GM19438 (cell line): ENCODE data around the gene AFG1L.
"Not testable (repeated sequence)": the region's sequence is repeated elsewhere in the genome, so short reads cannot be mapped to it uniquely, and the experiment has no call there.

ENCODE experiments used
- ATAC-seq: cut with Tn5 transposase; IDR thresholded peaks from one replicate; pipeline ENCODE4 v1.9.1; 2021; ENCODE audit warnings: low read depth; ENCODE audit not compliant: unreplicated experiment

AFG1L gene

DNA sequence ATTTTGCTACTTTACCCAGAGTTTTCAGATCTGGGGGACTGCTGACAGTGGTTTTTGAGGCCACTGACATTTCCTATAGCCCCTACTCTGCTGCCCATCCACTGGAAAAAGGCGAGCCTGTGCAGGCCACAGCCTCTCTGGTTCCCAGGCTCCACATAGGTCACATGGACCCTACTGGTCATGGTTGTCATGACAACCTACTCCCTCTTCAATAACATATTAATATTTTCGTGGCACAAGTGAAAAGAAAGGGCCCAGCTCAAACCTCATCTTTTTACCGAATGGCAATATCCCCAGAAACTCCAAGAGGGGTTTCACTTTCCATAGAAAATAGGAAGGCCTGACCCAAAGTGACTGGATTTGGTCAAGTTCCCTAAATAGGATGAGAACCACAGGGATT lies 254.9 kb downstream of the AFG1L start:
- no peak for ATAC-seq

DNA sequence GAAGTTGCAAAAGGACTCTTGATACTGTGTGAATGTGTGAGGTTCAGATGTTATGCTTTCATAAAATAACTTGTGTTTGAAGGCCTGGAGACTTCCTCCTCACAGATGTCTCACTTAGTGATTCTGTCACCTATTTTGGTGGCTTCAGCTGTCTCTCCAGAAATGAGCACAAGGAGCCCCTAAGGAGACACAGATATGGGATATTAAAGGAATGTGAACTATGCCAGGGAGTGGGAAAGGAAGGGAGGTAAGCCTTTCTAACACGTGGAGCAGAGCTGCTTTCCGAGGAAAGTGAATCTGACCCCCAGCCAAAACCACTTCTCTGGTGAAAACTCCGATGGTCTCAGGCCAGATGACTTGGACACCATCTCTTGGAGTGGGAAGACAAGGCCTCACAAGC lies 255.4 kb downstream of the AFG1L start:
- ATAC-seq: no peak

- ATAC-seq: no peak
Measured at GRCh38 chr6:108555399-108556052, 260.7 kb downstream of the AFG1L start.

DNA sequence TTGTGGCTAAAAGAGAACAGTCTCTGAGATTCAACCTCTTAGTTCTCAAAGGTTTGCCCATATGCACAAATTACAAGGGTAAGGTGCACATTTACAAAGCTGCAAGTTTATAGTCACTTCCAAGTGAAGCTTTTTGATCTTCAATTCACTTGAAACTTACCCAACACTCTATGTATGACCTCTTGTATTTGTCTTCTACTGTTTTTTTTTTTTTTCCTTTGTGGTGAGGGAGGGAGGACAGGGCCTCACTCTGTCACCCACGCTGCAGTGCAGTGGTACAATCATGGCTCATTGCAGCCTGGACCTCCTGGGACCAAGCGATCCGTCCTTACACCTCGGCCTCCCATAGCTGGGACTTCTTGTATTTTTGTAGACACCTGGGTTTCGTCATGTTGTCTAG lies 261.4 kb downstream of the AFG1L start:
- no peak for ATAC-seq

GRCh38 chr6:108556866-108557493 lies 262.1 kb downstream of the AFG1L start:
- ATAC-seq: no peak

GRCh38 chr6:108557494-108558371 lies 262.9 kb downstream of the AFG1L start:
- no peak for ATAC-seq

GRCh38 chr6:108558372-108559096 lies 263.7 kb downstream of the AFG1L start:
- peak; percentile 47 for ATAC-seq

- ATAC-seq: peak; percentile 39
Measured at GRCh38 chr6:108559097-108559883, 264.4 kb downstream of the AFG1L start.

DNA sequence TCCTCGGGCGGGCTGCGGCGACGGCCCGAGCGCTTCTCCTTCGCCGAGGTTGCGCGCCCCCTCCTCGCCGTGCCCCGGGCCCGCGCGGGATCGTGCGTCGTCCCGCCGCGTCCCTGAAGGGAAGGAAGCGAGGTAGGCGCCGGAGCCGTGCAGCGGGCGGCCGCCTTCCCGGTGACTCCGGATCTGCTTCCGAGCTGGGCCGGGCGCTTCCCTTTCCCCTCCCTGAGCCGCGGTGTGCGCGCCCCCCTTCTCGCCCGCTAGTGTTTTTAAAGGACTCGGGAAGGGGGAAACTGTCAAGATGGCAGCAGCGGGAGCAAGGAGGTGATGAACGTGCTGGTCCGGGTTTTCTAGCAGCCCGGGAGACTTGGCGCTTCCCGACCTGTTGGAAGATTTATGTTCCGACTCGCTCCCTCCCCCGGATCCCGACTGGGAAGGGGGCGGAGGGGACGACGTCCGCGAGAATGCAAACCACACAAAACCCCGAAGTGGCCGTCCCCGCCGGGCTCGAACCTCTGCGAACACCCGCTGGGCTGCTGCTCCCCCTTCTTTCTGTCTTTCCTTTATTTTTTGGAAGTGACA lies 265.1 kb downstream of the AFG1L start:
- peak; percentile 0 for ATAC-seq

GRCh38 chr6:108560463-108561308 lies 265.8 kb downstream of the AFG1L start, which contains the start of gene FOXO3:
FOXO3 (plus strand) TSS chr6:108560917; CDS start chr6:108561209, 292 bp downstream.
- no peak for ATAC-seq

- ATAC-seq: not testable (repeated sequence)
Measured at GRCh38 chr6:108561309-108561647, 266.4 kb downstream of the AFG1L start.

GRCh38 chr6:108561742-108562502 lies 267.1 kb downstream of the AFG1L start:
- ATAC-seq: no peak

DNA sequence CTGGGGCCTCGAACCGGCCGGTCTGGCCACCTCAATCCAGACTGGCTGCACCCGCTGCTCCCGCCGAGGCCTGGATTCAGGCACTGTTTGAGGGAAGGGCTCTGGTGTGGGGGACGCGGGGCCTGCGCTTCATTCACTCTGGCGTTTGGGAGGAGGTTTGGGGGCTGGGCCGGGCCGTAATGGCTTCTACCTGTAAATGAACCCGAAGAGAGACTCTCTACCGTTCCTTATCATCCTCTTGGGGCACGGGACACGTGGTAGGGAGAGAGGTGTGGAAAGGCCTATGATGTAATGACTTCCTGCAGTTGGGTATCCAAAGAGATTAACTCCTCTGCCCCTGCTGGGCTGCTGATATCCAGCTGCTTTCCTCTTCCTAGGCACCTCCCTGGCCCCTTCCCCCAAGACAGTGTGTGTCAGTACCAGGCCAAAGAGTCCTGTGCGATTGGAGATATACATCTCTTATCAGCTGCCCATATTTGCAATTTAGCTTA lies 267.7 kb downstream of the AFG1L start:
- ATAC-seq: no peak

GRCh38 chr6:108563292-108563691 lies 268.4 kb downstream of the AFG1L start:
- no peak for ATAC-seq

- no peak for ATAC-seq
Measured at GRCh38 chr6:108564178-108564577, 269.3 kb downstream of the AFG1L start.

GRCh38 chr6:108565091-108565766 lies 270.4 kb downstream of the AFG1L start:
- ATAC-seq: peak; percentile 57

- ATAC-seq: no peak
Measured at GRCh38 chr6:108565893-108566292, 271.0 kb downstream of the AFG1L start.
